Activated naive CD4-positive, alpha-beta T cell treated with Interleukin-2 at 50 U/mL for 16 hours (primary cell): ENCODE measurements around the gene SNRPB2.

Experiments used
- DNase-seq: peaks from one replicate; pipeline ENCODE4 v3.0.0-alpha.2; 2020

The SNRPB2 gene

DNA sequence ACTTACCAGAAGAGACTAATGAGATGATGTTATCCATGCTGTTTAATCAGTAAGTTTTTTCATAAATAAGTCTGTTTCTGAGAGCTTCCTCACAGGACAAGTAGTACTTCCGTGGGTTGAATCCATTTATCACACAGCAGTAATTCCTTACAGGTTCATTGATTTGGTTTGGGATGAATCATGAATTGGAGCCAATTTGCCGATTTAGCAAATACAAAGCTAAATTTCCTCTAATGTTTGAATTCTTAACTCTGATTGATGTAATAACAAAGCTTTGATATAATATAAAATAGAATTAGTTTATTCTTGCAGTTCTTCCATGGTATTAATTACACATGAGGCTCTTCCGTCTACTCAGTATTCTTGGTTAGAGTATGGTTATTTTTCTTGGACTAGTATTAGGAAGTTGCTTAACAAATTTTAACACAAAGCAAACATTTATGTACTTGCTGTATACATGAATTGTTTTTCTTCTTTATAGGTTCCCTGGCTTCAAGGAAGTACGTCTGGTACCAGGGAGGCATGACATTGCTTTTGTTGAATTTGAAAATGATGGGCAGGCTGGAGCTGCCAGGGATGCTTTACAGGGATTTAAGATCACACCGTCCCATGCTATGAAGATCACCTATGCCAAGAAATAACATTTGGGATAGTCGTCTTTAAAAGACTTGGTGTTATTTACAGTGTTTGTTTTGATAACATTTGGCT is 10.7 kb downstream of the SNRPB2 start:
- no peak for DNase-seq

DNA sequence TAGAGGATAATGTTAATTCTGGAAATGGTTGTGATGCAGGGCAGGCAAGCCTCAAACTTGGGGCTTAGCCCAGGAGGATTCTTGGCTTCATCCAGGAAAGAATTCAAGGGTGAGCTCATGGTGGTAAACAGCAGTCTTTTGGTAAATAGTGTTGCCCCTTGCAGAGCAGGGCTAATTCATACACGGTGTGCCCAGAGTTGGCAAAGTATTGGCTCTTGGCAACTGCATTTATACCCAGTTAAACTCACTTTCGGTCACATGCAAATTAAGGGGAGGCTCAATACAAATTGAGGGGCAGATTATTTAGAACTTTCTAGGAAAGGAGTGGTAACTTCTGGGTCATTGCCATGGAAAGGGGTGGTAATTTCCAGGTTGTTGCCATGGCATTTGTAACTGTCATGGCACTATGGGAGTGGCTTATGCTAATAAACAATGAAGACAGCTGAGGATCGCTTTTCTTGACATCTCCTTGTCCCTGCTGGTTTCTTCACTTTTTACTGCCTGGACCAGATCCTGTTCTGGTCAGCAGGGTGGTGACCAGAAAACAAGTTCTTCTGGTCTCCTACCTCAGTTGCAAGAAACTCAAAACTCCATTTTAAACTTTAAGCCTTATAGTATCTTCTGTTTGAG is 14.5 kb downstream of the SNRPB2 start:
- no peak for DNase-seq

DNA sequence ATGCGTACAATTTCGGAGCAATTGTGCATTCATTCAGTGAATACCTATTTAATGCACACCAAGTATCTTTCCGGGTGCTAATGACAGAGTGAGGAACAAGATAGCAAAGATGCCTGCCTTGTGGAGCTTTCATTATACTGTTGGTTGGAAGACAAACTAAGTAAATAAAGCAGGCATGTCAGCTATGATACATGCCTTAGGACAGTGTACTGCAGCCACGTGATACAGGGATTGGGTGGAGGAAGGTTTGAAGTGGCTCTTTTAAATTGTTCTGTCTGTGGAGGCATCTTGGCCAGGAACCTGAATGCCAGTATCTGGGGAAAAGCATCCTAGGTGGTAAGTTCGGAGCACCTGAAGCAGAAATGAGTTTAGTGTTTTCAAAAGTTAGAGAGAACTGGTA is 15.4 kb downstream of the SNRPB2 start:
- DNase-seq, result no peak

DNA sequence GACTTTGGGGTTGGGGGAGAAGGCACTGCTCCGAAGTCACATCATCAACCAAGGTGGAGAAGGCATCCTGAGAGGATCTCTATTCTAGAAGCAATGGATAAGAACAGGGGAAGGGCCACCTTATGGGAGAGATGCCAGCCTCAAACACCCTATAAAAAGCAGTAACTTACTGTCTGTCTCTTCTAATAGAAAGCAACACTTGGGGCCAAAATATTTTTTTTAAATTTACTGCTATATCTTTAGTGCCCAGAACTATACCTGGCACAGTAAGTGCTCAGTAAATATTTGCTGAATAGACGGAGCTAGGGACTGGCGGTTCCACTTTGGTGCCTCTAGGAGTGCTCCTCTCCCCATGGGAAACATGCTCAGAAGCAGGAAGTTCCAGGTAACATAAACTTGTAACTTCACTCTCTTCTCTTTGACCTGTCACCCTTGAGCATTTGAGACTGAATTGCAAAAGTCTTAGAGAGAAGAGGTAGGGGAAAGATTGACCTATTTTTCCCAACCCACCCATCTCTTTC is 17.5 kb downstream of the SNRPB2 start:
- DNase-seq, result no peak

DNA sequence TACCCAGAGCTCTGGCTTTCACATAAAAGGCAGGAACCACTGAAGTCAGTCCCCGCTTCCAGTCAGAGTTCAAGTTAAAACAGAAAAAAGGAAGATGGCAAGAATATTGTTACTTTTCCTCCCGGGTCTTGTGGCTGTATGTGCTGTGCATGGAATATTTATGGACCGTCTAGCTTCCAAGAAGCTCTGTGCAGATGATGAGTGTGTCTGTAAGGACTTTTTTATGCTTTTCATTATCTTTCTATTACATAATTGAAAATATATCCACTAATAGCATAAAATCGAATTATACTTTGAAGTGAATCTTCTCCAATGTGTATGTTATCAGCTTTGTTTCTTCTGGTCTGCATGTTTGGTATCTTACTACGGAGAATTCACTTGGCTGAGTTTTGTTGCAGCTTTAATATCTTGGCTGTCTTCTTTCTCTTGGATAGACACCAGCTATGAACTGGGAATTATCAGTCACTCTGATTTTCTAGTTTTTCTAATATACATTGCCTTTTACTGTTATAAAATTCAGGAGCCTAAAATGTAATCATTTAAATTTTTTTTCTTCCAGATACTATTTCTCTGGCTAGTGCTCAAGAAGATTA is 18.6 kb downstream of the SNRPB2 start, which contains the start of gene OTOR:
Gene OTOR, plus strand, starts transcription at position 51 of the 593 bp plus-strand sequence. Its CDS starts 44 bp downstream, at position 95.
- DNase-seq, result no peak

DNA sequence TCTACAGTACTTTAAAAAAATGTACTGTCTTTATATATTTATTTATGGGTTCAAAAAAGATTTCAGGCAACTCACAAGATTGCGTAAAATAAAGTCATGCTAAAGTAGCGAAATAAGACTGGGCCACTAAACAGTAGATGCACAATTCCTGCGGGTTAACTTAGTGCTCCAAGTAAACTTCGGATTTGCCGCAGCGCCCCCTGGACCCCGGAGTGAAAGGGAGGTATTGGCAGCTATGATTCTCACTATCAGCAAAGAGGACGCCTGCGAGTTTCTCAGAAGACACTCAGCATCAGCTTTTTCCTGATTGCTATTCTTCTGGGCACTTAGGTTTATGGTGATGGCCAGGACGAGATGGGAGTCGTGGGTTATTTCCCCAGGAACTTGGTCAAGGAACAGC is 19.7 kb downstream of the SNRPB2 start:
- no peak for DNase-seq

DNA sequence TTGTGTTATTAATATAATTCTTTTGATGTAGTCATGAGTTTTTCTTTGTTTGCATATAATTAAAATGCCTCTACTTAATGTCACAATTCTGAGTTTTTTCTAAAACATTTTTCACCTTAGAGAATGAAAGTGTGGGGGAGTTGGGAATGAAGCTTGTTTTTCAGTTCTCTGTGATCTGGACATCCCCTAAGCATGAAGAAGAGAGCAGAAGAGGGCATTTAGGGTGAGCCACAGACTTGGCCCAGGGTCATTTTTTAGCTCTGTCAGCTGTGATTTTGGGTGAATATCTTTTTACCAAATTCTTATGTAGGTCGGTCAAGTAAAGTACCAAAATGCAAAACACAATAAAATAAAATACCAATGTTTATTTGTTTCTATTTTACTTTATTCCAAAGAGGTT is 22.3 kb downstream of the SNRPB2 start:
- DNase-seq, result no peak

DNA sequence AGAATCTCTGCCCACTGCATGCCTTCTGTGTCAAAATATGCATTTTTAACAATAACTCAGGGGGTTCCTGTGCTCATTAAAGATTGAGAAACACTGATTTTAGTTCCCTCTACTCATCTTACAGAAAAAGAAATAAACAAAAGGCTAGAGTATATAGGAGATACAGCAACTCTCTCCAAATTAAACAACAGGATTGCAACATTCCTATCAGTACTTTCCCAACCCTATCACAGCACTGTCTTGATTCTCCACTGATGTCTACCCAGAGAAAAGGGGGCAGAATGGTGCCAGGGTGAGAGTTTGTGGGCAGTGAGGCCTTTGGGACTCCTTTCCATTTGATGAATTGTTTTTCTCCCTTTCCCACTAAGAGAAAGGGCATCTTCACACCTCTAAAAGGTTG is 23.1 kb downstream of the SNRPB2 start:
- DNase-seq, result no peak

DNA sequence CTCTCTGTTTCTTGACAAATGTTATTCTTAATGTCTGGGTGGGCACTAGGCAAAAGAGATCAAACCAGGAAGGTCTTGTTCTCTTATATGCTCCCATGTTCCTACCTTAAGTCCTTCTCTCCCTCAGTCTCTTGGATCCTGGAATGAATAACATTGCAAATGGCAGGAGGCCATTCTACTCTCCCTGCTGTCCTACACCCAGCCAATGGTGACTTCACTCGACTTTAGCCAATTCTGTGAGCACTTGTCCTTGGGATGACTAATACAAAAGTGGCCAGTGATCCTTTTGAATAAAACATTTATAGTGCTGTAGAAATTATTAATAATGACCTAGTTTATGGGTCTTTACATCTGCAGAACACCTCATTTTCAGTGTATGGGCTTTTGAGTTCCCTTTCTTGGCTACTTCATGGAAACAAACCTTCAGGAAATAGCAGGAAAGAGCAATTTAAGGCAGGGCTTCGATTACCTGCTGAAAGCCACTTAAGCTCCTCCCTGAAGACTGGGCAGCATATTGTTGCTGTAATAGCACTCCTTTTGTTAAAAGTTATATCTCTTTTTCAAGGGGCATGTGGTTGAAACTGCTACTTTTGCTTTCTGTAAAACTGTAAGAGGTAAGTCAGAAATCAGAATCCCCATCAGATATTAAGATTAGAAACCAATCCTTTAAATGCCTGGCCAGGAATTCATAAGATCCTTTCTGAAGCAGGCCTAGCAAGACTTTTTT is 28.8 kb downstream of the SNRPB2 start:
- DNase-seq, result no peak

DNA sequence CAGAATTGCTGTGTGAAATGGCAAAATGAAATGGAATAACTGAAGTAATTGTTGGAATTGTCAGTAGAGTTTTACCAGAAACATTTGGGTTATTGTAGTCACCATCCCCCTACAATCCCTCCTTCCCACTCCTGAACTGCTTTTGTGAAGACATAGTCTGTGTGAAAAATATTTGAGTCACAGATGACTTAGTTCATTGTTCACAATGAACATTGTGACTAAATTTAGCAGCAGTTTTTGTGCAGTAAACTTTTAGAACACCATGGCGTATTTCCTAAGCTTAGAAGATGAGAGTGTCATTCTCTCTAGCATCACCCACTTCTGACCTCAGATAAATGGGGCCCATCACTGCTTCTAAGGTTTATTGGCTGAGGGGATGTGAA is 29.3 kb downstream of the SNRPB2 start:
- DNase-seq, result no peak

DNA sequence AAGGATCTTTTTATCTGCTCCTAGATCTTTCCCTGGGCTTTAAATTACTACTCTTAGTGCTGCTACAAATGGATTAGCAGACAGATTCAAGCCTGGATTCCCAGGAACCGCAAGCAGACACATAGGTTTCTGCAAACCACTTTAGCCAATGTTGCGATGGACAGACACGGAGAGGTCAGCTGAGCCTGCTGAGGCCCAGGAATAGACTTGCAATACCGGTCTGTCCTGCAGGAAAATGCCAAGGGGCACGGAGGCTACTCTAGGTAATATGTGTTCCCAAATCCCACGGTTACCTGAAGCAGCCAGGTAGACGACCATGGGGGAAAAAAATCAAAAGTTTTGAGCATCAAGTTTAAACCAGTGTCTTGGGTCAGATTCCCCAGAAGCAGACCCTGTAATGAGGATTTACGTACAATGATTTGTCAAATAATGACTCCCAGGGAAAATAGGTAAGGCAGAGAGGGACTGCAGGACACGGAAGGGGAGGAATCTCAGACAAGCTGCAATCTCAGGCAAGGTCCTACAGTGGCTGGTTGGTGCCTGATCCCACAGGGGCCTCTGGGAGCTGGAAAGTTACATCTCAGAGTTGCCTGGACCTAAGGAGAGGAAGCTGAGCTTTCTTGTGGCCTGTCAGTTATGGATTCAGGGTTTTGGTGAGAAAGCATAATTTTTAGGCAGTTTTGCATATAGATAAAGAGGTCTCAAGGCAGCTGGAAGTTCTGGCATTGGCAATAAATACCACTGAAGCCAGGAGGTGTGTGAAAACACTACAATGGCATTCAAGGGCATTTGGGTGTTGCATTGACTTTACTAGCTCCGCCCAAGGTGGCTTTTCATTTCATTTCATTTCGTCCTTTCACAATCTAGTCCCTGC is 30.8 kb downstream of the SNRPB2 start:
- DNase-seq, result no peak

DNA sequence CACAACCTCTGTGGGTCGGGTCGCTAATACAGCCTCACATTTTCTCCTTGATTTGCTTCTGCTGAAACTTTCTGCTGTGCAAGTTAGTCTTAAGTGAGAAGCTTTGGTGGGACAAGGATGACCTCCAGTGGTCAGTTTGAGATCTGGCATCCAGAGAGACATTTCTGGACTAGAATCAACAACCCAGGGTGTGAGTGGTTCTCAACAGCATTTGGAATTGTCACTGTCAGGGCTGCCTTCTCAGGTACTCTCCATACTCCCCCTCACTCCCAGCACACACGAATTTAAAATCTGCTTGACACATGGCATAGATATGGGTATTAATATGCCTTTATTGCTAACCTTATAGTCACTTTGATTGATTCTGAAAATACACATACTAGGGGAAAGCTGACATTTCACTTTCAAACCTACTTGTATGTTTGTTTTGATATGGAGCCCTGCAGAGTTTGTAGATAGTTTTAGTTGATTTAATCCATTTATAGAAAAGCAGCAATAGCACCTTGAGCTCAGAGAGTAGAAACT is 31.5 kb downstream of the SNRPB2 start:
- peak; percentile 28 for DNase-seq

DNA sequence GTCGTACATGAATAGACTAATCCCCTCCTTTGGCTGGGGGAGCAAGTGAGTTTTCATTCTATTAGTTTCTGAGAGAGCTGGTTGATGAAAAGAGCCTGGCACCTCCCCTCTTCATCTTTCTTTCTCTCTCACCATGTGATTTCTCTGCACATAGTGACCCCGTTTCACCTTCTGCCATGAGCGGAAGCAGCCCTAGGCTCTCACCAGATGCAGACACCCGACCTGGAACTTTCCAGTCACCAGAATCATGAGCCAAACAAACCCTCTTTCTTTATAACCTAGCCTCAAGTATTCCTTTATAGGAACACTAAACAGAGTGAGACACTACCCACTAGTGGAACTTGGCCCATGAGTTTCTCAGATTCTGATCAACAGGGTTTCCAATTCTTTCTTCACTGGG is 34.7 kb downstream of the SNRPB2 start:
- no peak for DNase-seq

DNA sequence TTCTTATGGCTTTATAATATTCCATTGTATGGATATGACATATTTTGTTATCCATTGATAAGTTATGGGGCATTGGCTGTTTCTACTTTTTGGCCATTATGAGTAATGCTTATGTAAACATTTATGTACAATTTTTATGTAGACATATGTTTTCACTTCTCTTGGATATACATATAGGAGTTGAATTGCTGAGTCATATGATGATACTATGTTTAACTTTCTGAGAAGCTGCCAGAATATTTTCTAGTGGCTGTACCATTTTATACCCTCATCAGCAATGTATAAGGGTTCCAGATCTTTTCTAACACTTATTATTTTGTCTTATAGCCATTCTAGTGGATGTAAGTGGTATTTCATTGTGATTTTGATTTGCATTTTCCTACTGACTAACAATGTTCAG is 41.4 kb downstream of the SNRPB2 start:
- DNase-seq, result no peak

DNA sequence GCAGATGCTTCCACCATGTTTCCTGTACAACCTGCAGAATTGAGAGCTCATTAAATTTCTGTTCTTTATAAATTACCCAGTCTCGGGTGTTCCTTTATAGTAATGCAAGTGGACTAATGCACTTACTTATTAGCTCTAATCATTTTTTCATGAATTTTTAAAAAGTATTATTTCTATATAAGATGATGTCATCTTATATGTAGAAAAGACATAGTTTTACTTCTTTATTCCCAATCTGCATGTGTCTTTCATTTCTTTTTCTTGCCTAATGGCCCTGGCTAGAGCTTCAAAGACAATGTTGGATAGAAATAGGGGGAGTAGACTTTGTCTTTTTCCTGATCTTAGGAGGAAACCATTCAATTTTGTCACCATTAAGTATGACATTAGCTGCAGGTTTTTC is 46.1 kb downstream of the SNRPB2 start:
- DNase-seq, result no peak

DNA sequence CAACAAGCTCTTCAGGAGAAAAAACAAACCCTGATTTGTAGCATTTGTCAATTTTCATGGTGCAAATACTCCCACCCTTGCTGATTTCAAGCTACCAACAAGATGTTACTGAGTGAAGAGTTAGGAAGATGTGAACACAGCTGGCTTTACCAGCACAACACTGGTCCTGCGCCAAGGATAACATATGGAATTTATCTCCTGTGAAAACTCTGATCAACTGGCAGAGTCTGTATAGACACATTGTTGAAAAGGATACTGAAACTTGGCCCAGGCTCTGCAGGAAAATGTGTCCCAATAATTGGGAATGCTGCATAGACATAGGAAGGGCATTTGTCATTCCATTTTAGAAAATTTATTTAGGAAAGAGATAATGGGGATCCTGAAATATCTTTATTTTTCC is 47.3 kb downstream of the SNRPB2 start:
- no peak for DNase-seq

DNA sequence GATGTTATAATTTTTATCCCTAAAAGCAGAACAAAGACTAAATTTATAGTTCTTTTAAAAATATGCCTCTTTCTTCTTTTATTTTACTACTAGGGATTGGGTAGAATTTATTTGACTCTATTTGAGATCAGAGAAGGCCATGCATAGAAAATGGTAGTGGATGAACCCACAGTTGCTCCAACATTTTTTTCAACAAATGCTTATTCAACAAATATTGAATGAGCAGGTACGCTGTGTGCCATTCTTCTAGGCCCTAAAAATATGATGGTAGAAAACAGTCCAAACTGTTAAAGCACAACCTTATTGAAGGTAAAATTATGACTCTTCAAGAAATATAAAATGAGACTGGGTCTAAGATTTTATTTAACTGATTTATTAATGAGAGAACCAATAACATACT is 48.3 kb downstream of the SNRPB2 start:
- no peak for DNase-seq

DNA sequence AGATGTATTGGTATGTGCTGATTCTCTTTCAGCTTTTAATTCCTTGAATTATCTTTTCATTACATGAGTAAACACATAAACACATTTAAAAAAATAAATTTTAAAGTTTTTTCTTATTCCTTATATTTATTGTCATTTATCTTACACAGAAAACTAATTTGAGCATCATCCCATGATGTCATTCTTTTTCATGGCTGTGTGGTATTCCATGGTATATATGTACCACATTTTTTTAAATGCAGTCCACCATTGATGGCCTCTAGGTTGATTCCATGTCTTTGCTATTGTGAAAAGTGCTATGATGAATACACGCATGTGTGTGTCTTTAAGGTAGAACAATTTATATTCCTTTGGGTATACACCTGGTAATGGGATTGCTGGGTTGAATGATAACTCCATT is 51.7 kb downstream of the SNRPB2 start:
- DNase-seq, result no peak

DNA sequence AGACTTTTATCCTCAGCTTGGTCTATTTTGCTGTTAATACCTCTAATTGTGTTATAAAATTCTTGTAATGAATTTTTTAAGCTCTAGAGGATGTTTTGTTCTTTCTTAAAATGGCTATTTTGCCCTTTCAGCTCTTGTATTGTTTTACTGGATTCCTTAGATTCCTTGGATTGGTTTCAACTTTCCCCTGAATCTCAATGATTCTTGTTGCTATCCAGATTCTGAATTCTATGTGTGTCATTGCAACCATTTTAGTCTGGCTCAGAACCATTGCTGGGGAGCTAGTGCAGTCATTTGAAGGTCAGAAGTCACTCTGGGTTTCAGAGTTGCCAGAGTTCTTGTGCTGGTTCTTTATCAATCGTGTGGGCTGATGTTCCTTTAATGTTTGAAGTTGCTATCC is 55.4 kb downstream of the SNRPB2 start:
- no peak for DNase-seq
